NCI-H2081 (cell line): ENCODE data around the gene SDHAF2.
A peak's percentile ranks its signal among the peaks of the same experiment; 100 is the strongest.
"Not testable (repeated sequence)": the region's sequence is repeated elsewhere in the genome, so short reads cannot be mapped to it uniquely, and the experiment has no call there.

Source experiments
- DNase-seq, 2 experiments: peaks; one replicate each; lab custom pipeline; 2025; lab: John Stamatoyannopoulos, UW

Gene SDHAF2

DNA sequence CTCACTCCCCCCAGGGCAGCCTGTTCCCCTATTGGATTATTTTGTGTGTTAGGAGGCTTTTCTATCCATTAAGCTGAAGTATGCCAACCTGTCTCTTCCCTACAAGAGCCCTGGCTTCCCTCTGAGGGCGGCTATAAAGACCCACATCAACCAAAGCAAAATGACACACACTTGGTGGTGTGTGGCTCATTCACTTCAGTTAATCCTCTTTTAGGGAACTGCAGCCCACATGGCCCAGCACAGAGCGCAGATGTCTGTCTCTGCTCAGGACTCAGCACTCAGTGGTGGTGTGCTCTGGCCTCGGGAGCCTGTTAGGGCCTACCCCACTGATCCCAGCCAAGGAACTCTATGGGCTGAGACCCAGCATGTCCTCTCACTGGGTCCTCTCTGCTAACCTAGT lies 46.4 kb downstream of the SDHAF2 start:
- no peak for DNase-seq

- DNase-seq = no peak
Measured at GRCh38 chr11:61477126-61477525, 47.2 kb downstream of the SDHAF2 start.

GRCh38 chr11:61477727-61478148 lies 47.8 kb downstream of the SDHAF2 start:
- DNase-seq = peak; percentile 5

- not testable (repeated sequence) for DNase-seq
Measured at GRCh38 chr11:61479360-61480058, 49.6 kb downstream of the SDHAF2 start.

GRCh38 chr11:61480261-61480993 lies 50.5 kb downstream of the SDHAF2 start:
- DNase-seq = no peak

GRCh38 chr11:61480994-61481335 lies 51.0 kb downstream of the SDHAF2 start:
- peak; percentile 31 to 37 for DNase-seq

DNA sequence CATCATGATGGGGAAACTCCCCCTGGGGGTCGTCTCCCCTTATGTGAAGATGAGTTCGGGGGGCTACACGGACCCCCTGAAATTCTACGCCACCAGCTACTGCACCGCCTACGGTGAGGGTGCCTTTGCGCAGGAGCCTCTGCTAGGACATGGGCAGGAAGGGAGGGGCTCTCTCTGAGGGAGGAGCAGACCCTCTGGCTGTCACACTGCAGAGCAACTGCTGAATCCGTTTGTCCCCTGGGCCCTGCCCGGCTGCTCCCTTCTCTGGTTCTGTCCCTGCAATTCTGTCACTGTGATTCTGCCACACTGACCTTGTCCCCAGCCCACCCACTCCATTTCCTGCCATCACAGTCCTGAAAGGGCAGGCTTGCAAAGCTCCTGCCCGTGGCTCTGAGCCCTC lies 51.9 kb downstream of the SDHAF2 start:
- DNase-seq = no peak

GRCh38 chr11:61482513-61482912 lies 52.6 kb downstream of the SDHAF2 start:
- DNase-seq = no peak

DNA sequence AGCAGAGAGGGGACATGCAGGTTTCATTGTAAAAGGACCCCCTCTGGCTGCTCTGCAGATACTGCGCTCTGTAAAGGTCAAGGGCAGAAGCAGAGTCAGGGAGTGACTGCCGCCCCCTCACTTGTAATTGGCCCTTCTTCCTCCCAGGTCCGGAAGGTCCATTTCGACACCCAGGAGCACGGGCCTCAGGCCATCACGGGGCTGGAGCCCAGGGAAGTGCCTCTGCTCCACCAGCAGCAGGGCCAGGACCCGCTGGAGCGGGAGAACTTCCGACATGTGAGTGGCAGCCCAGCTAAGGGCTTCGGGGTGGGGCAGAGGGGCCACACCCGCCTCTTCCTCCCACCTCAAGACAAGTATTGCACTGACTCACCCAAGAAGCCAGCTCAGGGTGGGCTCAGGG lies 54.6 kb downstream of the SDHAF2 start:
- no peak for DNase-seq

DNA sequence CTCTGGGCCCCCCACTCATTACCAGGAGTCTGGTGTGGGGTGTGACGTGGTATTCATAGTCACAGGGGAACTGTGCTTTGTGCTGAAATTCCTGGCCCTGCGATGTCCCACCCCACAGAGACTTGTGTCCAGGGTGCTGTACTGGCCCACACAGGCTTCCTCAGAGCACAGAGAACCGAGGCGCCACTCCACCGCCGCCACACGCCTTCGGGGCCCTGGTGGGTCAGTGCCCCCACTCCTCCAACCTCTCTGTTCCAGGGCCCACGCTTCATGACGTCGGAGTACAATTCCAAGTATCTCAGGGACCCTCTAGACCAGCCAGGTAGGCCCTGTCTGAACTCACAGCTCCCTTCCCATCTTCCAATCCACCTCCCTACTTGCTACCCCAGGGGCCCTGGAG lies 55.2 kb downstream of the SDHAF2 start:
- no peak for DNase-seq

DNA sequence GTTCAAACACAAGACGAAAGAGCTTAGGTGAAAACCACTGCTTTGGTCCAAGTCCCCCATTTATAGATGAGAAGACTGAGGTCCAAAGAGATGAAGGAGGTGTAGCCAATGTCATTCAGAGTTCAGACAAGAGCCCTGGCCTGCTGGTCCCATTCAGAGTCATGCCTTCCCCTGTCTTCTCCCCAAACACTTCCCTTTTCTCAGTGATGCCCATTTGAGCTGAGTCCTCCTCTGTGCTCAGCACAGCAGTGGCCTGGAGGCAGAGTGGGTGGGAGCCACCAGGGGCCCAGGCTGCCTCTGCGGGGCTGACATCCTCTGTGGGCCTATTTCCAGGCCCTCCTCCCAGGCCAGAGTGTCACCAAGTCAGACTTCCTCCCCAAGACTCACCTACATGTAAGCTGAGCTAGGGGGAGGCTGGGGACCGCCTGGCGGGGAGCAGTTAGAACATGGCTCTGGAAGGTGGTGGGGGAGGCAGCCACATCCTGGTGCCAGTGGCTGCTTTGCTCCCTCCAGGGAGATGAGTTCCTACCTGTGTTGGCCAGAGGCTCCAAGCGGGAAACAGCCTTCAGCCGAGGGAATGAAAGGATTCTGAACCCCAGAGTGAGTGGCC lies 56.2 kb downstream of the SDHAF2 start:
- DNase-seq = no peak

GRCh38 chr11:61486779-61487178 lies 56.9 kb downstream of the SDHAF2 start:
- DNase-seq = no peak

GRCh38 chr11:61487342-61488025 lies 57.6 kb downstream of the SDHAF2 start:
- no peak for DNase-seq

- no peak for DNase-seq
Measured at GRCh38 chr11:61488651-61489291, 58.8 kb downstream of the SDHAF2 start.

DNA sequence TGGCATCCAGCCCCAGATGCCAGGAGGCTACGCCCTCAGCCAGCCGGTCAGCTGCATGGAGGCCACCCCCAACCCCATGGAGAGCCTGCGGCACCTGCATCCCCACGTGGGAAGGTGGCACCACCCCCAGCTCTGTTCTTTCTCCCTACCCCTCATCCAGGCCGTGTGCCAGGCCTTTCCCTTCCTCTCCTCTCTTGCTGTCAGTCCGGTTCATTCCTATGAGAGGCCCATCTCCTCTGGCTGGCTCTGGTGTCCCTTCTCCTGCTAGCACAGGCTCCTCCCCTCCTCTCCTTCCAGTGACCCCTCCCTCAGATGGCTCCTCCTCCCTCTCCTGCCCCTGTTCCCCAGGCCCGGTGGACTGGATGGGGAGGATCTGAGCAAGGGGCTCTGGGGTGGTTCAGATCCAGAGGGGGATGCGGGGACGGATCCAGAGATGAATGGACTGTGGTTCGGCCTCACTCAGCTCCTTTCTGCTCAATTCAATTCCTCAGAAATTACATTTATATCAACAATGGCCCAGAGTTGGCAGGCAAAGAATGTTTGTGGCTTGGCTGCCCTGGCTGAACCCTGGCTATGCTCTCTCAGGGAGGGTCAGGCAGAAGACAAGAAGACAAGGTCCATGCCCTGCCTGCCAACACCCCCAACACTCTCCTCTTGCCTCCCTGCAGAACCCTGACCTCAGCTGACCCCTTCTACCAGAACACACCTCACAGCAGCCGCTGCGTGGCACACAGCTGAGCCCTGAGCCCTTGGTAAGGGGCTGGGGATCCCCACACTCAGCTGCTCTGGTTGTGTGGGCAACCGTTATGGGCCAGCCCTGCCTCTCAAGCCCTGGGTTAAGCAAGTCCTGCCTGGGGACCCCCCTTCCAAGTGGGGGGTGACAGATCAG lies 60.2 kb downstream of the SDHAF2 start:
- no peak for DNase-seq

DNA sequence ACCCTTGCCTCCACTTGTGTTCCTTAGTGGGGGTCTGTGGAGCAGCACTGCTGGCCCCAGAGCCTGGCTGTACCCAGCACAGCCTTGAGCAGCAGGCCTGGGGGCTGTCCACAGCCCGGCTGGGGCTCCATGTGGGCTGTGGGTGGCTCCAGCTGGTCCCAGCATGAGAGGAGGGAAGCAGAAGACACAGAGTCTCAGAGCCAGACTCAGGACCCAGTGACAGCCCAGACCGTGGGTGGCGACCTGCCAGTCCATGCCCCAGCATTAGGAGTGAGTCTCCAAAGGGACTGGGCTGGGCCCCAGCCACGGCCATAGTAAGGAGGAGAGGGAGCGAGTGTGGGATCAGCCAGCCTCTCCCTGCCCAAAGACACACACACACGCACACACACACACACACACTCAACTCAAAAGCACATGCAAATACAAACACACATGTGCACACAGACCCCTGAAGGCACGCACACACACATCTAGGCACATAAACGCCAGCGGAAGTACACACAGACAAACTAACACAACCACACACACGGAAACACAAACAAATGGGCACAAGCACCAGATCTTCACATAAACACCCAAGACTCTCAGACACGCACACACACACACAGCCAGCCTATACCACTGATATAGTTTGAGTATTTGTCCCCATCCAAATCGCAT lies 61.9 kb downstream of the SDHAF2 start:
- DNase-seq = no peak

DNA sequence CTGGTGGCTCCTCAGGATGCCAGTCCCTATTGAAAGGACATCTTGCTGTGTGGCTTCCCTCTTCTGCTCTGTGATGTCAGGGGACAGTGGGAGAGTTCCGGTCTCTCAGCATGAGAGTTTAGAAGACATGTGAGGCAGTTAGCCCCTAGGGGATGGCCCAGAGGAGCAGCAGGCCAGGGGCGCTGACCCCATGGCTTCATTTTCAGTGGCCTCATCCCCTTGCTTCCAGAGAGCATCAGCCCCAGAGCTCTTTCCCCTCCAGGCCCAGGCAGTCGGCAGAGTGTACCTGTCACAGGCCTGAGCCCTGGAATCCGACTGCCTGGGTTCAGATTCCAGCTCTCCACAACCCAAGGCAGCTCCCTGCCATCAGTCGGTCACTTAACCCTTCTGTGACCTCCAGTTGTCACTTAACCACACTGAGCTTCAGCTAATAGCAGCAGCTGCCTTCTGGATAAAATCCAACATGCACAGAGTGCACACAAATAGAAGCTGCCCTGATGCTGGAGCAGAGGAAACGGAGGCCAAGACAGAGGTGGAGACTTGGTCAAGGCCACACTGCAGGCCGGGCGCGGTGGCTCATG lies 64.5 kb downstream of the SDHAF2 start:
- no peak for DNase-seq

GRCh38 chr11:61495801-61496601 lies 66.1 kb downstream of the SDHAF2 start:
- DNase-seq = peak; percentile 29 to 56
